HepG2 (cell line): ENCODE measurements around the gene MORN3.

ENCODE experiments used
- KLF16 ChIP-seq, 2 experiments: sonication (generic) in 1 of 2; formaldehyde crosslinking in 1 of 2; IDR thresholded peaks; 2 replicates each; pipeline versions ENCODE4 v1.6.1 to v1.8.0; 2016 to 2023; ENCODE audit warnings: missing genetic modification reagents in 2 of 2, missing compliant biosample characterization in 1 of 2
- POLR2A ChIP-seq, 2 experiments: IDR thresholded peaks; 2 replicates each; pipeline ENCODE4 v1.6.1; 2011; ENCODE audit warnings: low read depth in 2 of 2, low read length in 2 of 2, mild to moderate bottlenecking in 1 of 2, moderate library complexity in 1 of 2; ENCODE audit not compliant: insufficient read depth in 1 of 2
- SNAPC2 ChIP-seq: sonication (generic); formaldehyde crosslinking; IDR thresholded peaks from 2 replicates; pipeline ENCODE4 v1.8.1; 2022; ENCODE audit warnings: mild to moderate bottlenecking, missing genetic modification reagents
- STAT5B ChIP-seq: sonication (generic); formaldehyde crosslinking; IDR thresholded peaks from 2 replicates; pipeline ENCODE4 v1.4.0; 2020; ENCODE audit warnings: missing genetic modification reagents
- TARDBP ChIP-seq: sonication (generic); formaldehyde crosslinking; IDR thresholded peaks from 2 replicates; pipeline ENCODE4 v1.8.0; 2022; ENCODE audit warnings: mild to moderate bottlenecking, missing genetic modification reagents
- ZNF280D ChIP-seq: sonication (generic); formaldehyde crosslinking; IDR thresholded peaks from 2 replicates; pipeline ENCODE4 v1.5.1; 2020; ENCODE audit warnings: mild to moderate bottlenecking, missing genetic modification reagents
- ZNF704 ChIP-seq: sonication (generic); formaldehyde crosslinking; IDR thresholded peaks from 2 replicates; pipeline ENCODE4 v1.8.1; 2023; ENCODE audit warnings: mild to moderate bottlenecking, inconsistent platforms, moderate library complexity, missing genetic modification reagents, borderline replicate concordance
- TF ChIP-seq, protein P1 (sequence below): sonication (generic); formaldehyde crosslinking; IDR thresholded peaks from 2 replicates; pipeline ENCODE4 v1.4.0; 2020; ENCODE audit warnings: missing genetic modification reagents
- TF ChIP-seq, protein P2 (sequence below): sonication (generic); IDR thresholded peaks from 2 replicates; pipeline ENCODE4 v1.6.1; 2016; ENCODE audit warnings: low read depth, borderline replicate concordance
- TF ChIP-seq, protein P3 (sequence below): sonication (generic); formaldehyde crosslinking; IDR thresholded peaks from 2 replicates; pipeline ENCODE4 v1.5.0; 2020; ENCODE audit warnings: mild to moderate bottlenecking, missing genetic modification reagents, moderate library complexity
- TF ChIP-seq, protein P4 (sequence below): sonication (generic); formaldehyde crosslinking; IDR thresholded peaks from 2 replicates; pipeline ENCODE4 v1.4.0; 2020; ENCODE audit warnings: mild to moderate bottlenecking, missing genetic modification reagents

- TF ChIP-seq, protein P1, sequence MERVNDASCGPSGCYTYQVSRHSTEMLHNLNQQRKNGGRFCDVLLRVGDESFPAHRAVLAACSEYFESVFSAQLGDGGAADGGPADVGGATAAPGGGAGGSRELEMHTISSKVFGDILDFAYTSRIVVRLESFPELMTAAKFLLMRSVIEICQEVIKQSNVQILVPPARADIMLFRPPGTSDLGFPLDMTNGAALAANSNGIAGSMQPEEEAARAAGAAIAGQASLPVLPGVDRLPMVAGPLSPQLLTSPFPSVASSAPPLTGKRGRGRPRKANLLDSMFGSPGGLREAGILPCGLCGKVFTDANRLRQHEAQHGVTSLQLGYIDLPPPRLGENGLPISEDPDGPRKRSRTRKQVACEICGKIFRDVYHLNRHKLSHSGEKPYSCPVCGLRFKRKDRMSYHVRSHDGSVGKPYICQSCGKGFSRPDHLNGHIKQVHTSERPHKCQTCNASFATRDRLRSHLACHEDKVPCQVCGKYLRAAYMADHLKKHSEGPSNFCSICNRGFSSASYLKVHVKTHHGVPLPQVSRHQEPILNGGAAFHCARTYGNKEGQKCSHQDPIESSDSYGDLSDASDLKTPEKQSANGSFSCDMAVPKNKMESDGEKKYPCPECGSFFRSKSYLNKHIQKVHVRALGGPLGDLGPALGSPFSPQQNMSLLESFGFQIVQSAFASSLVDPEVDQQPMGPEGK (CRISPR knock-in tag), result no peak
- TF ChIP-seq STAT5B (no peak), ZNF704 (CRISPR knock-in tag) (no peak), POLR2A (IDR thresholded peaks at IDR 0.05; ENCODE audit: insufficient read depth in 1 of 2, low read depth in 2 of 2, low read length in 2 of 2) (no peak), ZNF280D (CRISPR knock-in tag) (no peak), TARDBP (CRISPR knock-in tag) (no peak), KLF16 (CRISPR knock-in tag; IDR thresholded peaks at IDR 0.05) (no peak), SNAPC2 (CRISPR knock-in tag) (no peak)
- TF ChIP-seq, protein P2, sequence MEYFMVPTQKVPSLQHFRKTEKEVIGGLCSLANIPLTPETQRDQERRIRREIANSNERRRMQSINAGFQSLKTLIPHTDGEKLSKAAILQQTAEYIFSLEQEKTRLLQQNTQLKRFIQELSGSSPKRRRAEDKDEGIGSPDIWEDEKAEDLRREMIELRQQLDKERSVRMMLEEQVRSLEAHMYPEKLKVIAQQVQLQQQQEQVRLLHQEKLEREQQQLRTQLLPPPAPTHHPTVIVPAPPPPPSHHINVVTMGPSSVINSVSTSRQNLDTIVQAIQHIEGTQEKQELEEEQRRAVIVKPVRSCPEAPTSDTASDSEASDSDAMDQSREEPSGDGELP, result no peak
- TF ChIP-seq, protein P3, sequence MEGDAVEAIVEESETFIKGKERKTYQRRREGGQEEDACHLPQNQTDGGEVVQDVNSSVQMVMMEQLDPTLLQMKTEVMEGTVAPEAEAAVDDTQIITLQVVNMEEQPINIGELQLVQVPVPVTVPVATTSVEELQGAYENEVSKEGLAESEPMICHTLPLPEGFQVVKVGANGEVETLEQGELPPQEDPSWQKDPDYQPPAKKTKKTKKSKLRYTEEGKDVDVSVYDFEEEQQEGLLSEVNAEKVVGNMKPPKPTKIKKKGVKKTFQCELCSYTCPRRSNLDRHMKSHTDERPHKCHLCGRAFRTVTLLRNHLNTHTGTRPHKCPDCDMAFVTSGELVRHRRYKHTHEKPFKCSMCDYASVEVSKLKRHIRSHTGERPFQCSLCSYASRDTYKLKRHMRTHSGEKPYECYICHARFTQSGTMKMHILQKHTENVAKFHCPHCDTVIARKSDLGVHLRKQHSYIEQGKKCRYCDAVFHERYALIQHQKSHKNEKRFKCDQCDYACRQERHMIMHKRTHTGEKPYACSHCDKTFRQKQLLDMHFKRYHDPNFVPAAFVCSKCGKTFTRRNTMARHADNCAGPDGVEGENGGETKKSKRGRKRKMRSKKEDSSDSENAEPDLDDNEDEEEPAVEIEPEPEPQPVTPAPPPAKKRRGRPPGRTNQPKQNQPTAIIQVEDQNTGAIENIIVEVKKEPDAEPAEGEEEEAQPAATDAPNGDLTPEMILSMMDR (CRISPR knock-in tag), result no peak
- TF ChIP-seq, protein P4, sequence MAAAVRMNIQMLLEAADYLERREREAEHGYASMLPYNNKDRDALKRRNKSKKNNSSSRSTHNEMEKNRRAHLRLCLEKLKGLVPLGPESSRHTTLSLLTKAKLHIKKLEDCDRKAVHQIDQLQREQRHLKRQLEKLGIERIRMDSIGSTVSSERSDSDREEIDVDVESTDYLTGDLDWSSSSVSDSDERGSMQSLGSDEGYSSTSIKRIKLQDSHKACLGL, result no peak
These were observed 44.3 kb upstream of the MORN3 start for GRCh38 chr12:121713793-121714192.
